Stimulated activated CD8-positive, alpha-beta memory T cell treated with anti-CD3 and anti-CD28 coated beads, Interleukin-2, amount 100 ng/mL, for 1 hour (primary cell): ENCODE data around the gene SYTL3.
A peak's percentile ranks its signal among the peaks of the same experiment; 100 is the strongest.
"Not testable (repeated sequence)": the region's sequence is repeated elsewhere in the genome, so short reads cannot be mapped to it uniquely, and the experiment has no call there.

Experiments
- DNase-seq, 2 donors: peaks; one replicate each; pipeline ENCODE4 v3.0.0-alpha.2; 2020; ENCODE audit warnings: low read depth in 2 of 2

The SYTL3 gene, protein sequence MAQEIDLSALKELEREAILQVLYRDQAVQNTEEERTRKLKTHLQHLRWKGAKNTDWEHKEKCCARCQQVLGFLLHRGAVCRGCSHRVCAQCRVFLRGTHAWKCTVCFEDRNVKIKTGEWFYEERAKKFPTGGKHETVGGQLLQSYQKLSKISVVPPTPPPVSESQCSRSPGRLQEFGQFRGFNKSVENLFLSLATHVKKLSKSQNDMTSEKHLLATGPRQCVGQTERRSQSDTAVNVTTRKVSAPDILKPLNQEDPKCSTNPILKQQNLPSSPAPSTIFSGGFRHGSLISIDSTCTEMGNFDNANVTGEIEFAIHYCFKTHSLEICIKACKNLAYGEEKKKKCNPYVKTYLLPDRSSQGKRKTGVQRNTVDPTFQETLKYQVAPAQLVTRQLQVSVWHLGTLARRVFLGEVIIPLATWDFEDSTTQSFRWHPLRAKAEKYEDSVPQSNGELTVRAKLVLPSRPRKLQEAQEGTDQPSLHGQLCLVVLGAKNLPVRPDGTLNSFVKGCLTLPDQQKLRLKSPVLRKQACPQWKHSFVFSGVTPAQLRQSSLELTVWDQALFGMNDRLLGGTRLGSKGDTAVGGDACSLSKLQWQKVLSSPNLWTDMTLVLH

GRCh38 chr6:158649289-158650143 is at the start of gene SYTL3:
SYTL3 (plus strand) TSS chr6:158650054; CDS start chr6:158663269, 13,215 bp downstream.
- peak in 1 of 2 donors; percentile 49 for DNase-seq

DNA sequence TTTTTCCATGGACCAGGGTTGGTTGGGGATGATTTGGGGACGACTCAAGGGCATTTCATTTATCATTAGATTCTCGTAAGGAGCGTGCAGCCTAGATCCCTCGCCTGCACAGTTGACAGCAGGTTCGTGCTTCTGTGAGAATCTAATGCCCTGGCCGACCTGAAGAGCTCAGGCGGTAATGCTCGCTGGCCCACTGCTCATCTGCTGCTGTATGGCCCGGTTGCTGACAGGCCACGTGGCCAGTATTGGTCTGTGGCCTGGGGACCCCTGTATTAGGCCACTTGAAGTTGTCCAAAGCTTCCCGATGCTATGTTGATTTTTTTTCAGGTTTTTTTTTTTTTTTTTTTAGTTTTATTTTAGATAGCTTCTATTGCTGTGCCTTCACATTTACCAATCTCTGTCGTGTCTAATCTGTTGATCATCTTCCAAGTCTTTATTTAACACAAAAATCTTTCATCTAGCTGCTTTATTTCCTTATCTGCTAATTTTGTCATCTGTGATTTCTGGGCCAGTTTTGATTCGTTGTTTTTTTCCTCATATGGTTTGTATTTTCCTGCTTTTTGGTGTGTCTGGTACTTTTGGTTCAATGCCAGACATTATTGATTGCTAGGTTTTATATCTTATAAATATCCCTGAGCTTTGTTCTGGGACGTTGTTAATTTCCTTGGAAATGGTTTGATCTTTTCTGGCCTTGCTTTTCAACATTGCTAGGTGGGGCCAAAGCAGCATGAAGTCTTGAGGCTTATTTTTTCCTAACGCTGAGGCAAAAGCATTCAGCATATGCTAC is 46.4 kb upstream of the SYTL3 start:
- DNase-seq: no peak

DNA sequence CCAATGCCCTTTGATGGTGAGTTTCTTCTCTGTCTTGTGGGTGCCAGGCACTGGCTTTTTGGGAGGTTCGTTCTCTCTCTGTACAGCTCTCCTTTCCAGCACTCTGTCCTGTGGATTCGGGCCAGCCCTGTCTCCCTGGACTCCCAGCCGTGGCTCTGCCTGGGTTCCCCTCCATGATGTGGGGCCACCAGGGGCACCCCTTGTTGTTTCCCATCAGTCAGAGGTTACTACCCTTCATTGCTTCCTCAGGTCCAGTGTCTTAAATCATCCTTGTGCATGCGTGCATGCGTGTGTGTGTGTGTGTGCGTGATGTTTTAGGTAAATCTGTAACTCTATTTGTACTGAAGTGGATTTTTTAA is 45.8 kb upstream of the SYTL3 start:
- no peak for DNase-seq

DNA sequence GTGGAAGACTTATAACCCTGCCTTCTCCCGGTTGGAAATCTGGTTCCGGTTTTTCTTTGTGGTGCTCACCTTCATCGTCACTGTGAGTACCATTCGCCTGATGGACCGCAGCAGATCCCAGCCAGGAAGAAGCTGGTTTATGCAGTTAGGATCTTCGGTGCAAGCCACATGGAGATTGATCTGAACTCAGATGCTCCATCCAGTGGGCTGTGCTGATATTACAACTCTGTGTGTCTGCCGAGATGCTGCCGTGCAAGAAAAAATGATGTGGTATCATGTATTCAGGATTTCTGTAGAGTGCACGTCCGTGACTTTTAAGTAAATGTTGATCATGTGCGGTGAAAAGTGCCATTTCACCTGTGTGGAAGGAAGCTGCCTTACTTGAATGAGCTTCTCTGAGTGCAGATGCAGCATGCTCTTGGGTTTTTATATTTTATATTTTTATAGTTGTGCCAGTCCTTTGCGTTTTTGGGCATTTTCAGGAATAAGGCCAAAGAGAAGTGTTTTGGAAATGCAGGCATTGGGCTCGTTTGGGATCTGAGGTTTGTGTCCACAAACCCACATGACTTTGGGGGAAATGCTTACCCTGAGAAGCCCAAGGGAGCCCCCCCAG is 44.5 kb upstream of the SYTL3 start:
- peak; percentile 5 to 9 for DNase-seq

GRCh38 chr6:158606011-158606410 is 43.8 kb upstream of the SYTL3 start:
- not testable (repeated sequence) for DNase-seq

DNA sequence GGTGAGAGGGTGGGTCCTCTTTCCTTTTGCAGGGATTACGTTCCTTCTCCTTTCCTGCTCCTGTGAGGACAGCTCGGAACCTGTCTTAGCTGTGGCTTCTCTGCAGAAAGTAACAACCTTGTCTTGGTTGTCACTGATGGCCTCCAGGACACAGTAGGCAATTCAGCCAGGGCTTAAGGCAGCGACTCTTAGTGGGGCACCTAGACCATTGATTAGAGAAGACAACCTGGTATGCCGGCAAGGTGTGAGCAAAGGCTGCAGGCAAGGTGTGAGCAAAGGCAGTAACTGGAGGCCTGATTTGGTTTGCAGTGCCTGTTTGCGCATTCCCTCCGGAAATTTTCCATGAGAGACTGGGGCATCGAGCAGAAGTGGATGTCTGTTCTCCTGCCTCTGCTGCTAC is 42.9 kb upstream of the SYTL3 start:
- no peak for DNase-seq

DNA sequence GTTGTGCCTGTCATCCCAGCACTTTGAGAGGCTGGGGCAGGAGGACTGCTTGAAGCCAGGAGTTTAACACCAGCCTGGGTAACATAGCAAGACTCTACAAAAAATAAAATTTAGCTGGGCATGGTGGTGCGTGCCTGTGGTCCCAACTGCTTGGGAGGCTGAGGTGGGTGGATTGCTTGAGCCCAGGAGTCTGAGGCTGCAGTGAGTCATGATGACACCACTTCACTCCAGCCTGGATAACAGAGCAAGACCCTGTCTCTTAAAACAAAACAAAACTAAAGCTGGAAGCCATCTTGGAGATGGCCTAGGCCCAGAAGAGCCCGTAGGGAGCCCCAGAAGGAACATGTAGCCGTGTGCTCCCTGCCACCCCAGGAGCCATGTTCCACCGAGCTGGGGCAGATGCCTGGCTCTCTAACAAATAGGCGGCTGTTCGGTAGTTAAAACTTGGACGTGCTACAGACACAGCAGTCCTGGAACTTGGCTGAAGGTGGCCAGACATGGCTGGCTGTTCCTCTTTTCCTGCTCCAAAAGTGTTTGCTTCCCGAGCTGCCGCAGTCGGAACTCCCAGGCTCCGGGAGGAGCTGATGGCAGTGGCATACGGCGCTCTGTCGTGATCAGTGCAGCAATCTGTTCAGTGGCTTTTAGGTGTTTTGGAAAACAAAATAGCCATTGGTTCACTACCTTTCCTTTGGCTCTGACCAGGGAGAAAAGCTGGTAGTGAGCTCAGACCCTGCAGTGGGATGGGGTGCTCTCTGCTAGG is 42.3 kb upstream of the SYTL3 start:
- no peak for DNase-seq

GRCh38 chr6:158608221-158608620 is 41.6 kb upstream of the SYTL3 start:
- DNase-seq: no peak

DNA sequence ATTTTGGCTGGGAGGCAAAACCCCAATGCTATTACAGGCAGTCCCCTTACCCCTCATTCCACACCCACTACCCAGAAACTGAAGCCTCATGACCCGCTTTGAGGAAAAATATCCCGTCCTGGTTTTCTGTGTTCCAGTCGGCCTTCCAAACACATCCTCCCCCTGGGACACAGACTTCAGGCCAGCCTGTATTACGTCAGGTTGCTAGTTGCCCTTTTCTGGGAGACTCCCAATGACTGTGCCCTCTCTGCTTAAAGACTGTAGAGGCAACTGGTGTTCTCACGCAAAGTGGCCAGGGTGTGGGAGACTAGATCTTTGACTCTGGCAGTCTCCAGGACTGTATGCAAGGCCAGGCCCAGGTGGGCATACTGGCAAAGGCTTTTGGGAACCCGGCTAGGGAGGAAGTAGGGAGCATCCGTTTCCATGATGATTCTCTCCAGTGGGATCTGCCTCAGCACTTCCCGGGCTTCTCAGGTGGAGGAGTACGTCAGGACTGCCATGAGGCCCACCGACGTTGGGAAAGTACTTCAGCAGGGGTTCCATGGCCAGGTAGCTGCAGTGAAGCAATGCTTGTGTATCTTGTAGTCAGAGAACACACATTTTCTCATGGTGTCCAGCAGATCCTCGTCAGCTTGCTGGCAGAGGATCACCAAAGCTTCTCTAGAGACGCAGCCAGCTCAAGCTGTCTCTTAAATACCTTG is 40.2 kb upstream of the SYTL3 start:
- DNase-seq: no peak

GRCh38 chr6:158610319-158610968 is 39.4 kb upstream of the SYTL3 start:
- no peak for DNase-seq

- no peak for DNase-seq
These were observed 38.8 kb upstream of the SYTL3 start for GRCh38 chr6:158611039-158611438.

DNA sequence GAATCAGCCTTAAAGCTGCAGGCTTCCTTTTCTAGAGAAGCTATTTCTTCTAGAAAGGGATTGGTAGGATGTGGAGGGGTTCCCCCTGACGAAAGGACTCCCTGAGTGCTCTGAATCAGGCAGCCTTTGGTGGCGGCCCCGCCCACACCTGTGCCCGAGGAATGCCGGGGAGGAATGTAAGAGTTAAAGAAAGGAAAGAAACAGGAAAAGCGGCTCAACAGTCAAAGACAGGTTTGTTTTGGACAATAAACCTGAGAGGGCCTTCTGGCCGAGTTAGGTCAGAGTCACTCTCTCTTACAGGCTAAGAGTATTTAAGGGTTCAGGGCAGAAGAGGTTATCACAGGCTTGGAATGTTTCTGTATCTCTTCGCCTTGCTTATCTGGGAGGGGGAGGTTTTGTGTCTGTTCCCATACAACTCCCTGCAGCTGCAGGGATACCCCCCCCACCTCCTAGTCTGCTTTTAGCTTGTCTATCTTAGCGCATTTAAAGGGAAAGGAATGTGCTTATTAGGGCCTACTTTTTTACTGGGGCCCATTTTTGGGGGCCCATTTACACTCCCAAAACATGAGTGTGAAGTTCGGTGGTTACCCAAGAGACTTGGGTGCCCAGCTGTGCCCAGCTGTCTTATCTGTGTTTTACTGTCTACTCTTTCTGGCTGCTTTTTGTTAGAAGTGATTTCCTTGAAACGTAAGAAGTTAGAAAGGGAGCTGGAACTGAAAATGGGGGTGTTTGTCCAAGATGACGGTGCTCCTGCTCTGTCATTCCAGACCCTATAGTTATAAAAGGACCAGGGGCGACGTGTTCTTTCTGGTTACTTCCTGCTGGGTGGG is 38.1 kb upstream of the SYTL3 start:
- no peak for DNase-seq

- DNase-seq: not testable (repeated sequence)
These were observed 35.2 kb upstream of the SYTL3 start for GRCh38 chr6:158614606-158615005.

DNA sequence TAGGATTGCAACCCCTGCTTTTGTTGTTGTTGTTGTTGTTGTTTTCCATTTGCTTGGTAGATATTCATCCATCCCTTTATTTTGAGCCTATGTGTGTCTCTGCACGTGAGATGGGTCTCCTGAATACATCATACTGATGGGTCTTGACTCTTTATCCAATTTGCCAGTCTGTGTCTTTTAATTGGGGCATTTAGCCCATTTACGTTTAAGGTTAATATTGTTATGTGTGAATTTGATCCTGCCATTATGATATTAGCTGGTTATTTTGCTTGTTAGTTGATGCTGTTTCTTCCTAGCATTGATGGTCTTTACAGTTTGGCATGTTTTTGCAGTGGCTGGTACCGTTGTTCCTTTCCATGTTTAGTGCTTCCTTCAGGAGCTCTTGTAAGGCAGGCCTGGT is 31.6 kb upstream of the SYTL3 start:
- not testable (repeated sequence) for DNase-seq

DNA sequence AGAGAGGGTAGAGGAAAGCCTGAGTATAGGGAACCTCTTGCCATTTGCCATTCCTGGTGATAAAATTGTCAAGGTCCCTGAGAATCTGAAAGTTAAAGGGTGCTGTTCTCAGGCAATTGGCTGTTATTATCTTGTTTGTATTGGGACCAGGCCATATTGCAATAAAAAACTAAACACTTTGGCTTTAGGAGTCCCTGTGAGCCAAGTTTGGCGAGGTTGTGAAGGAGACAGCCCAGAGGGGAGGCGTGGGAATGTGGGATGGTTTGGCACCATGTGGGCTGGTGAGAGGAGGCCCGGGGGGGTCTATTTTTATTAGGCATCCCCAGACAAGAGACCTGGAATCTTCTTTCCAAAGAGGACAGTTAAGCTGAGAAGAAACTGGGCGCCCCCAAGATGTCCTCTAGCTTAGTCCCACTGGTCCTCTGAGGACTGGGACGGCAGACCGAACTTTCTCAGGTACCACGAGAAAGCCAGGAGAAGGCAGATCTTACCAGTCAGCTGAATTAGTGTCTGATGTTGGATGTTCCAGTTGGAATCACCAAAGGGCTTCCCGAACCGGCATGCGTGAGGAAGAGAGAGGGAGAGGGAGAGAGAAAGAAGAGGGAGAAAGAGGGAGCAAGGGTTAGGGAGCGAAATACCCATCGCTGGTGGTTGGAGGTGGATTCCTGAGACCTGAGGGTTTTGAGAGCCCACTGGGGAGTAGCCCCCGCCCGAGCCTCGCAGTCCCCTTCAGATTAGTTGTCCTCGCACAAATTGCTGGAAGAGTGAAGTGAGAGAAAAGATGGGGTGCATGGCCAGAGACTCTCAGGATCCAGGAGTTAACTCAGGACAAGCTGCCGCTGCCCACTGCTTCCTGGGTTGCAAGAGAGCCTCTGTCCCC is 29.7 kb upstream of the SYTL3 start:
- no peak for DNase-seq

GRCh38 chr6:158620963-158621693 is 28.7 kb upstream of the SYTL3 start:
- DNase-seq: no peak
